GM12874 (cell line): Measurements from ENCODE around the gene STX8.

Experiments
- CTCF ChIP-seq: IDR thresholded peaks from 2 replicates; pipeline ENCODE4 v1.5.1; 2011; ENCODE audit warnings: low read depth, mild to moderate bottlenecking, control low read depth, low read length, moderate library complexity; ENCODE audit not compliant: insufficient read depth

The STX8 gene

GRCh38 chr17:9299695-9300094 lies 275.9 kb downstream of the STX8 start:
- TF ChIP-seq CTCF: no peak

GRCh38 chr17:9298776-9299295 lies 276.8 kb downstream of the STX8 start:
- no peak for TF ChIP-seq CTCF

- TF ChIP-seq CTCF: no peak
These were observed 277.5 kb downstream of the STX8 start for GRCh38 chr17:9298135-9298534.

- TF ChIP-seq CTCF: no peak
These were observed 280.9 kb downstream of the STX8 start for GRCh38 chr17:9294661-9295210.

- TF ChIP-seq CTCF: no peak
These were observed 283.1 kb downstream of the STX8 start for GRCh38 chr17:9292561-9292941.

- peak; percentile 83 for TF ChIP-seq CTCF
These were observed 283.6 kb downstream of the STX8 start for GRCh38 chr17:9291912-9292560.

- TF ChIP-seq CTCF: no peak
These were observed 285.4 kb downstream of the STX8 start for GRCh38 chr17:9290226-9290613.

- no peak for TF ChIP-seq CTCF
These were observed 288.3 kb downstream of the STX8 start for GRCh38 chr17:9287306-9287705.
